ENCODE data around the gene KIAA1755. TPM values are rescaled to one million over a fixed set of nuclear protein-coding genes. Genes with fewer than 3 reads are reported as not detected.
A peak's percentile ranks its signal among the peaks of the same experiment; 100 is the strongest.

Gene KIAA1755
- total and polyA plus RNA-seq, 2 of the 4 experiments (the other 2 are of a cell fraction) = 2.5 to 5.1 TPM

- in situ Hi-C loops (cut with MboI; ENCODE audit: low sequenced_read_pairs) = no loop called here
Observed at GRCh38 chr20:38249536-38250310, 10.8 kb downstream of the KIAA1755 start.

More at GRCh38 chr20:38249536-38250310, 10.8 kb downstream of the KIAA1755 start:
- CTCF ChIA-PET = no interaction called here
- Histone ChIP-seq H3K4me3 (ENCODE audit: insufficient read depth, low read depth, low read length) (no peak overlapping the region), H4K91ac (ENCODE audit: insufficient read depth, low read depth, low read length) (no peak overlapping the region), H3K4ac (ENCODE audit: low read depth, low read length) (no peak overlapping the region; the same call in 1 of the 2 replicates), H2BK120ac (ENCODE audit: low read depth, low read length) (no peak overlapping the region), H2AFZ (replicated peaks; ENCODE audit: low read length, poor library complexity) (no peak overlapping the region), H3K9me3 (ENCODE audit: control insufficient read depth, insufficient read depth, low read length) (no peaks in the 10 kb centered on the region), H3K14ac (replicated peaks; ENCODE audit: low read depth, low read length) (no peak overlapping the region), H4K8ac (ENCODE audit: low read depth in 2 of 2, low read length in 2 of 2) (no peak overlapping the region), H3K79me1 (ENCODE audit: low read depth in 1 of 2, low read length in 2 of 2) (peaks cover 3 to 7% of the 10 kb centered on the region in 2 experiments; a peak in 2 of 4 replicates), H3K4me1 (ENCODE audit: control insufficient read depth, insufficient read depth, low read length) (peaks cover 18% of the 10 kb centered on the region), H3K36me3 (ENCODE audit: control insufficient read depth, insufficient read depth, low read length) (peaks cover 4% of the 10 kb centered on the region; the same call in 1 of the 2 replicates), H2AK9ac (replicated peaks; ENCODE audit: low read depth, low read length, poor library complexity) (no peak overlapping the region), H2BK5ac (ENCODE audit: low read depth, low read length, poor library complexity, severe bottlenecking) (peak overlapping the region; percentile 23), H3K56ac (ENCODE audit: extremely low read depth, insufficient read depth, low read length) (no peak overlapping the region), H3K4me2 (ENCODE audit: low read depth, low read length) (no peak overlapping the region), H3K9ac (ENCODE audit: low read depth, low read length) (no peak overlapping the region), H2BK20ac (ENCODE audit: low read depth, low read length) (no peak overlapping the region), H3K23ac (ENCODE audit: low read depth, low read length) (no peak overlapping the region), H3K27ac (ENCODE audit: insufficient read depth, low read length) (no peak overlapping the region), H3K18ac (ENCODE audit: low read depth, low read length) (peak overlapping the region; percentile 11; the same call in 1 of the 2 replicates), H4K5ac (ENCODE audit: low read depth, low read length) (no peak overlapping the region), H4K20me1 (ENCODE audit: insufficient read depth, low read length) (no peaks in the 10 kb centered on the region), H3K27me3 (ENCODE audit: control insufficient read depth, insufficient read depth, low read length) (no peaks in the 10 kb centered on the region), H2BK15ac (ENCODE audit: low read depth, low read length) (no peak overlapping the region), H2AK5ac (ENCODE audit: low read depth, low read length) (no peak overlapping the region), H3K9me1 (ENCODE audit: insufficient read depth, low read length) (no peaks in the 10 kb centered on the region)
- TF ChIP-seq CEBPB (IDR thresholded peaks at IDR 0.05; ENCODE audit: low read depth, low read length) (0 out of 2 replicates have a peak, but pooled peaks have one; percentile 2), MAZ (IDR thresholded peaks at IDR 0.05; ENCODE audit: borderline replicate concordance, low read depth, low read length) (no peak), CHD1 (IDR thresholded peaks at IDR 0.05; ENCODE audit: low read depth, low read length) (no peak), ELK1 (IDR thresholded peaks at IDR 0.05; ENCODE audit: borderline replicate concordance, low read depth, low read length) (no peak), FOS (IDR thresholded peaks at IDR 0.05; ENCODE audit: low read depth, low read length) (no peak), CTCF (conservative IDR thresholded peaks at IDR 0.05; ENCODE audit: low read depth, low read length) (no peak), NFE2L2 (IDR thresholded peaks at IDR 0.05; ENCODE audit: low read depth, low read length) (no peak), MAFK (IDR thresholded peaks at IDR 0.05; ENCODE audit: low read depth, low read length) (no peak)
- intact Hi-C loops (cut with micrococcal nuclease) (no loop called here), dilution Hi-C loops (cut with HindIII; ENCODE audit: low sequenced_read_pairs, unreplicated experiment) (no loop called here)
- no CpG with 5 or more reads among the region's 9 CpGs for WGBS, 2 experiments (ENCODE audit: extremely low coverage in 2 of 2, insufficient read length in 1 of 2)
- POLR2A ChIA-PET (ENCODE audit: unreplicated experiment) = no interaction called here
- BruUV-seq (replicated peaks) = no TSS peak
- peak; percentile 40 for ATAC-seq (ENCODE audit: low read depth)
- DNase-seq = peak; percentile 38

Data from IMR-90 (cell line).